Gastrocnemius medialis (tissue), 4 donors: ENCODE data around the gene AEBP1.

Experiments used
- POLR2A ChIP-seq, 2 donors: fragments of 450-650 bp; IDR thresholded peaks; one replicate each; pipeline ENCODE4 v1.6.1; 2017; ENCODE audit warnings: antibody characterized with exemption in 2 of 2, mild to moderate bottlenecking in 2 of 2, moderate library complexity in 2 of 2
- TF ChIP-seq, protein P1 (sequence below), 5 experiments: fragments of 450-650 bp in 3 of 5; fragments of 200-600 bp in 2 of 5; sonication (generic) in 2 of 5; IDR thresholded peaks in 4 of 5; conservative IDR thresholded peaks in 1 of 5; 1 replicate in 4 of 5; 2 replicates in 1 of 5; pipeline ENCODE4 v1.5.1; 2016 to 2019; ENCODE audit warnings: antibody characterized with exemption in 5 of 5, mild to moderate bottlenecking in 3 of 5, moderate library complexity in 3 of 5

DNA sequence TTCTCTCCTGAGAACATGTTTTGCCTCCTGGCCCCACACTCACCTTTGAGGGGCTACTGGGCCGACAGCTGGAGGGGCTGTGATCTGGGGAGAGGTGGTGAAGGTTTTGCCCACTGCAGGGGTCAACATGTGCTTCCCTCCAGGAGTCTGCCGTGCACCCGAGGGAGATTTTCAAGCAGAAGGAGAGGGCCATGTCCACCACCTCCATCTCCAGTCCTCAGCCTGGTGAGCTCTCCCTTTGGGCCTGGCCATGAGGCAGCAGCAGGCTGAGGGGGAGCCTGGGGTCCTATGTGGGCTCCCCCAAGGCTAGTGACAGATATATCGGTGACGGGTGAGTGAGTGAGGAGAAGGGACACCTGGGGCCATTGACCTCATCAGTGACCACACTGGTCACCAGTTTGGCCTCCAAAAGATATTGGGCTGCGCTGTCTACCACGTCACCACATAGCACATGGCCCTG is 45.4 kb upstream of the AEBP1 start:
- TF ChIP-seq, protein P1, sequence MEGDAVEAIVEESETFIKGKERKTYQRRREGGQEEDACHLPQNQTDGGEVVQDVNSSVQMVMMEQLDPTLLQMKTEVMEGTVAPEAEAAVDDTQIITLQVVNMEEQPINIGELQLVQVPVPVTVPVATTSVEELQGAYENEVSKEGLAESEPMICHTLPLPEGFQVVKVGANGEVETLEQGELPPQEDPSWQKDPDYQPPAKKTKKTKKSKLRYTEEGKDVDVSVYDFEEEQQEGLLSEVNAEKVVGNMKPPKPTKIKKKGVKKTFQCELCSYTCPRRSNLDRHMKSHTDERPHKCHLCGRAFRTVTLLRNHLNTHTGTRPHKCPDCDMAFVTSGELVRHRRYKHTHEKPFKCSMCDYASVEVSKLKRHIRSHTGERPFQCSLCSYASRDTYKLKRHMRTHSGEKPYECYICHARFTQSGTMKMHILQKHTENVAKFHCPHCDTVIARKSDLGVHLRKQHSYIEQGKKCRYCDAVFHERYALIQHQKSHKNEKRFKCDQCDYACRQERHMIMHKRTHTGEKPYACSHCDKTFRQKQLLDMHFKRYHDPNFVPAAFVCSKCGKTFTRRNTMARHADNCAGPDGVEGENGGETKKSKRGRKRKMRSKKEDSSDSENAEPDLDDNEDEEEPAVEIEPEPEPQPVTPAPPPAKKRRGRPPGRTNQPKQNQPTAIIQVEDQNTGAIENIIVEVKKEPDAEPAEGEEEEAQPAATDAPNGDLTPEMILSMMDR (IDR thresholded peaks at IDR 0.05 in 4 of 5, conservative IDR thresholded peaks at IDR 0.05 in 1 of 5): no peak
- TF ChIP-seq POLR2A (IDR thresholded peaks at IDR 0.05): no peak
